NOMO-1 (cell line): ENCODE measurements around the gene ALPP.
"Not testable (repeated sequence)": the region's sequence is repeated elsewhere in the genome, so short reads cannot be mapped to it uniquely, and the experiment has no call there.

Experiments
- DNase-seq, 2 experiments: peaks; one replicate each; lab custom pipeline; 2025; ENCODE audit not compliant: unreplicated experiment in 2 of 2; lab: John Stamatoyannopoulos, UW

The ALPP gene

GRCh38 chr2:232378735-232379151, at the start of gene ALPP:
Gene ALPP (plus strand): TSS chr2:232378751. CDS start chr2:232378803, 52 bp downstream.
- DNase-seq: not testable (repeated sequence)

GRCh38 chr2:232329716-232330067, 48.9 kb upstream of the ALPP start:
- DNase-seq: no peak

- no peak for DNase-seq
Measured at GRCh38 chr2:232330068-232330999, 48.2 kb upstream of the ALPP start.

GRCh38 chr2:232331061-232331460, 47.5 kb upstream of the ALPP start:
- not testable (repeated sequence) for DNase-seq

GRCh38 chr2:232331641-232332040, 46.9 kb upstream of the ALPP start:
- not testable (repeated sequence) for DNase-seq

- not testable (repeated sequence) for DNase-seq
Measured at GRCh38 chr2:232332244-232332939, 46.2 kb upstream of the ALPP start.

GRCh38 chr2:232332940-232333259, 45.7 kb upstream of the ALPP start:
- no peak for DNase-seq

GRCh38 chr2:232333361-232334135, 45.0 kb upstream of the ALPP start:
- DNase-seq: no peak

GRCh38 chr2:232334136-232334884, 44.2 kb upstream of the ALPP start:
- not testable (repeated sequence) for DNase-seq

- DNase-seq: not testable (repeated sequence)
Measured at GRCh38 chr2:232334885-232335205, 43.7 kb upstream of the ALPP start.

GRCh38 chr2:232335206-232335858, 43.2 kb upstream of the ALPP start:
- DNase-seq: not testable (repeated sequence)

GRCh38 chr2:232335859-232336215, 42.7 kb upstream of the ALPP start:
- DNase-seq: no peak

- no peak for DNase-seq
Measured at GRCh38 chr2:232336241-232336736, 42.3 kb upstream of the ALPP start.

GRCh38 chr2:232336981-232337720, 41.4 kb upstream of the ALPP start:
- no peak for DNase-seq

- not testable (repeated sequence) for DNase-seq
Measured at GRCh38 chr2:232338094-232338758, 40.3 kb upstream of the ALPP start.

GRCh38 chr2:232338759-232339106, 39.8 kb upstream of the ALPP start:
- no peak for DNase-seq

- DNase-seq: no peak
Measured at GRCh38 chr2:232339121-232340081, 39.1 kb upstream of the ALPP start.
